Measurements from ENCODE around the gene C16orf87.

C16orf87 gene

GRCh38 chr16:46813611-46814010 is 17.4 kb downstream of the C16orf87 start:
- no peak for TF ChIP-seq CTCF (IDR thresholded peaks at IDR 0.05; ENCODE audit: control insufficient read depth, extremely low read depth, insufficient read depth)

GRCh38 chr16:46812781-46813540 is 18.0 kb downstream of the C16orf87 start:
- H3K4me3 ChIP-seq (ENCODE audit: low read depth, low read length), result no peak overlapping the region
- DNase-seq (ENCODE audit: low read depth), result no peak
- no peak for TF ChIP-seq CTCF (IDR thresholded peaks at IDR 0.05; ENCODE audit: control insufficient read depth, extremely low read depth, insufficient read depth)

More at GRCh38 chr16:46813611-46814010, 17.4 kb downstream of the C16orf87 start:
- no peak overlapping the region for H3K4me3 ChIP-seq (ENCODE audit: low read depth, low read length)
- no peak for DNase-seq (ENCODE audit: low read depth)

GRCh38 chr16:46811682-46812081 is 19.3 kb downstream of the C16orf87 start:
- no peak for TF ChIP-seq CTCF (IDR thresholded peaks at IDR 0.05; ENCODE audit: control insufficient read depth, extremely low read depth, insufficient read depth)
- no peak overlapping the region for H3K4me3 ChIP-seq (ENCODE audit: low read depth, low read length)
- DNase-seq (ENCODE audit: low read depth), result no peak

GRCh38 chr16:46808997-46809396 is 22.0 kb downstream of the C16orf87 start:
- no peak overlapping the region for H3K4me3 ChIP-seq (ENCODE audit: low read depth, low read length)
- no peak for TF ChIP-seq CTCF (IDR thresholded peaks at IDR 0.05; ENCODE audit: control insufficient read depth, extremely low read depth, insufficient read depth)
- DNase-seq (ENCODE audit: low read depth), result no peak

GRCh38 chr16:46807336-46807735 is 23.6 kb downstream of the C16orf87 start:
- DNase-seq (ENCODE audit: low read depth), result no peak
- no peak for TF ChIP-seq CTCF (IDR thresholded peaks at IDR 0.05; ENCODE audit: control insufficient read depth, extremely low read depth, insufficient read depth)
- H3K4me3 ChIP-seq (ENCODE audit: low read depth, low read length), result no peak overlapping the region

GRCh38 chr16:46803373-46803772 is 27.6 kb downstream of the C16orf87 start:
- TF ChIP-seq CTCF (IDR thresholded peaks at IDR 0.05; ENCODE audit: control insufficient read depth, extremely low read depth, insufficient read depth), result no peak
- no peak overlapping the region for H3K4me3 ChIP-seq (ENCODE audit: low read depth, low read length)
- no peak for DNase-seq (ENCODE audit: low read depth)
